Hepatocyte (in vitro differentiated cells): ENCODE results near the gene OR51L1.

Experiments
- EZH2 ChIP-seq: fragments of 200-600 bp; sonication (generic); IDR thresholded peaks from 2 replicates; pipeline ENCODE4 v1.6.1; 2016; ENCODE audit warnings: antibody characterized with exemption, mild to moderate bottlenecking, borderline replicate concordance
- TF ChIP-seq, protein P1 (sequence below): fragments of 200-600 bp; sonication (generic); IDR thresholded peaks from 2 replicates; pipeline ENCODE4 v1.5.1; 2016; ENCODE audit warnings: antibody characterized with exemption, mild to moderate bottlenecking; ENCODE audit not compliant: poor library complexity

DNA sequence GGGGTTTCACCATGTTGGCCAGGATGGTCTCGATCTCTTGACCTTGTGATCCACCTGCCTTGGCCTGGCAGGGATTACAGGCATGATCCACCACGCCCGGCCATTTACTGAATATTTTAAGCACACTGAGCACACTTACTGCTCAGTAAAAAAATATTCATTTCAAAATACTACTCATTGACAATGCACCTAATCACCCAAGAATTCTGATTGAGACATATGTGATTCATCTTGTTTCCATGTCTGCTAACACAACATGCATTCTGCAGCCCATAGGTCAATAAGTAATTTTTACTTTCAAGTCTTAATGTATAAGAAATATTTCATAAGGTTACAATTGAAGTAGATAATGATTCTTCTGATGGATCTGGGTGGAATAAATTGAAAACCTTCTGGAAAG, 47.4 kb downstream of the OR51L1 start:
- TF ChIP-seq, protein P1, sequence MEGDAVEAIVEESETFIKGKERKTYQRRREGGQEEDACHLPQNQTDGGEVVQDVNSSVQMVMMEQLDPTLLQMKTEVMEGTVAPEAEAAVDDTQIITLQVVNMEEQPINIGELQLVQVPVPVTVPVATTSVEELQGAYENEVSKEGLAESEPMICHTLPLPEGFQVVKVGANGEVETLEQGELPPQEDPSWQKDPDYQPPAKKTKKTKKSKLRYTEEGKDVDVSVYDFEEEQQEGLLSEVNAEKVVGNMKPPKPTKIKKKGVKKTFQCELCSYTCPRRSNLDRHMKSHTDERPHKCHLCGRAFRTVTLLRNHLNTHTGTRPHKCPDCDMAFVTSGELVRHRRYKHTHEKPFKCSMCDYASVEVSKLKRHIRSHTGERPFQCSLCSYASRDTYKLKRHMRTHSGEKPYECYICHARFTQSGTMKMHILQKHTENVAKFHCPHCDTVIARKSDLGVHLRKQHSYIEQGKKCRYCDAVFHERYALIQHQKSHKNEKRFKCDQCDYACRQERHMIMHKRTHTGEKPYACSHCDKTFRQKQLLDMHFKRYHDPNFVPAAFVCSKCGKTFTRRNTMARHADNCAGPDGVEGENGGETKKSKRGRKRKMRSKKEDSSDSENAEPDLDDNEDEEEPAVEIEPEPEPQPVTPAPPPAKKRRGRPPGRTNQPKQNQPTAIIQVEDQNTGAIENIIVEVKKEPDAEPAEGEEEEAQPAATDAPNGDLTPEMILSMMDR, result no peak
- no peak for TF ChIP-seq EZH2
